A549 (cell line): Measurements from ENCODE around the gene ZC3H14. TPM values are rescaled to one million over a fixed set of nuclear protein-coding genes. Genes with fewer than 3 reads are reported as not detected.
A peak's percentile ranks its signal among the peaks of the same experiment; 100 is the strongest.

Experiments
- ATAC-seq, 2 experiments: fragments of 200-7000 bp in 1 of 2; fragments of >200 bp in 1 of 2; cut with Nextera tagmentation in 1 of 2; cut with Tn5 transposase in 1 of 2; 3 replicates each; pipeline versions ENCODE4 v1.8.0 to v1.9.1; 2018 to 2020; ENCODE audit warnings: mild to moderate bottlenecking in 1 of 2, moderate library complexity in 1 of 2
- CTCF ChIA-PET: fragments of 300-600 bp; sonication (Branson Sonifier 250); formaldehyde crosslinking; extraction: SDS; loops from one replicate; lab custom pipeline; 2021; ENCODE audit warnings: antibody characterized with exemption, inconsistent platforms; lab: Yijun Ruan, JAX
- POLR2A ChIA-PET: fragments of 350-600 bp; formaldehyde crosslinking; extraction: SDS; loops from one replicate; lab custom pipeline; 2021; ENCODE audit warnings: antibody characterized with exemption, inconsistent platforms; lab: Yijun Ruan, JAX
- DNase-seq, 2 experiments: peaks; one replicate each; pipeline versions ENCODE4 v3.0.0 to v3.0.0-alpha.2; 2011 to 2016; ENCODE audit warnings: low read depth in 1 of 2, low spot score in 1 of 2
- FAIRE-seq: peaks from 2 replicates; lab custom pipeline; 2011; peaks lifted over from hg19 to GRCh38; lab: Jason Lieb, UNC
- H3K27ac ChIP-seq, 2 experiments: fragments of >200 bp; sonication (Bioruptor Twin); formaldehyde crosslinking; 3 replicates each; pipeline ENCODE4 v1.5.1; 2016 to 2017
- H3K4me1 ChIP-seq: fragments of >200 bp; sonication (Bioruptor Twin); formaldehyde crosslinking; 3 replicates; pipeline ENCODE4 v1.6.1; 2016
- H3K4me2 ChIP-seq: fragments of >200 bp; sonication (Bioruptor Twin); formaldehyde crosslinking; 3 replicates; pipeline ENCODE4 v1.6.1; 2016
- H3K4me3 ChIP-seq: fragments of >200 bp; sonication (Bioruptor Twin); formaldehyde crosslinking; 3 replicates; pipeline ENCODE4 v1.5.1; 2016
- H3K9me3 ChIP-seq: fragments of >200 bp; sonication (Bioruptor Twin); formaldehyde crosslinking; 3 replicates; pipeline ENCODE4 v1.6.1; 2016
- BCL3 ChIP-seq: fragments of >200 bp; sonication (Bioruptor Twin); formaldehyde crosslinking; IDR thresholded peaks from 3 replicates; pipeline ENCODE4 v1.6.1; 2016
- CBX2 ChIP-seq: fragments of 200-600 bp; sonication (generic); IDR thresholded peaks from 2 replicates; pipeline ENCODE4 v1.6.1; 2016; ENCODE audit warnings: low read depth, mild to moderate bottlenecking, borderline replicate concordance
- CHD2 ChIP-seq: fragments of 150-350 bp; IDR thresholded peaks from 2 replicates; pipeline ENCODE4 v1.6.1; 2014; ENCODE audit warnings: low read length; ENCODE audit not compliant: partially characterized antibody
- EHF ChIP-seq: fragments of 250-450 bp; sonication (Bioruptor Pico); IDR thresholded peaks from 2 replicates; pipeline ENCODE4 v1.5.0; 2020; ENCODE audit warnings: mild to moderate bottlenecking
- EP300 ChIP-seq, 2 experiments: fragments of >200 bp; sonication (Bioruptor Twin); formaldehyde crosslinking; IDR thresholded peaks; 2 replicates in 1 of 2; 3 replicates in 1 of 2; pipeline ENCODE4 v1.6.1; 2016 to 2017
- ESRRA ChIP-seq: fragments of 150-350 bp; IDR thresholded peaks from 2 replicates; pipeline ENCODE4 v1.6.1; 2014; ENCODE audit warnings: mild to moderate bottlenecking, low read length, borderline replicate concordance
- FOSB ChIP-seq: fragments of 250-450 bp; sonication (Bioruptor Pico); IDR thresholded peaks from 2 replicates; pipeline ENCODE4 v1.5.0; 2020; ENCODE audit warnings: mild to moderate bottlenecking, moderate library complexity
- FOXS1 ChIP-seq: fragments of 250-450 bp; sonication (Bioruptor Pico); IDR thresholded peaks from 2 replicates; pipeline ENCODE4 v1.5.0; 2020; ENCODE audit warnings: mild to moderate bottlenecking, moderate library complexity
- GATA3 ChIP-seq: IDR thresholded peaks from 2 replicates; pipeline ENCODE4 v1.6.1; 2012; ENCODE audit warnings: borderline replicate concordance
- HOXA7 ChIP-seq: fragments of 250-450 bp; sonication (Bioruptor Pico); IDR thresholded peaks from 2 replicates; pipeline ENCODE4 v1.5.0; 2020; ENCODE audit warnings: mild to moderate bottlenecking, moderate library complexity
- MYC ChIP-seq: IDR thresholded peaks from 2 replicates; pipeline ENCODE4 v1.6.1; 2012; ENCODE audit warnings: mild to moderate bottlenecking, inconsistent platforms, low read length, improper control_type of control experiment, borderline replicate concordance
- NFE2L2 ChIP-seq: fragments of 150-350 bp; conservative IDR thresholded peaks from 2 replicates; pipeline ENCODE4 v1.6.1; 2014; ENCODE audit warnings: low read length
- NR3C1 ChIP-seq: fragments of >200 bp; sonication (Bioruptor Twin); formaldehyde crosslinking; IDR thresholded peaks from 3 replicates; pipeline ENCODE4 v1.6.1; 2017
- PBX3 ChIP-seq: IDR thresholded peaks from 2 replicates; pipeline ENCODE4 v1.6.1; 2012
- POLR2A ChIP-seq: IDR thresholded peaks from 2 replicates; pipeline ENCODE4 v1.6.1; 2012; ENCODE audit warnings: mild to moderate bottlenecking, low read length
- POLR2AphosphoS2 ChIP-seq: conservative IDR thresholded peaks from 2 replicates; pipeline ENCODE4 v1.6.1; 2012; ENCODE audit warnings: low read length, improper control_type of control experiment, inconsistent platforms
- RAD21 ChIP-seq, 2 experiments: fragments of >200 bp in 1 of 2; sonication (Bioruptor Twin) in 1 of 2; formaldehyde crosslinking in 1 of 2; IDR thresholded peaks in 1 of 2; conservative IDR thresholded peaks in 1 of 2; 2 replicates in 1 of 2; 3 replicates in 1 of 2; pipeline ENCODE4 v1.6.1; 2012 to 2018; ENCODE audit warnings: inconsistent platforms in 1 of 2
- SMC3 ChIP-seq: fragments of >200 bp; sonication (Bioruptor Twin); formaldehyde crosslinking; IDR thresholded peaks from 3 replicates; pipeline ENCODE4 v1.6.1; 2018; ENCODE audit warnings: inconsistent platforms
- SREBF2 ChIP-seq: fragments of 450-650 bp; IDR thresholded peaks from 2 replicates; pipeline ENCODE4 v1.6.1; 2014; ENCODE audit warnings: mild to moderate bottlenecking, moderate library complexity
- TP53 ChIP-seq: fragments of 250-450 bp; sonication (Bioruptor Pico); IDR thresholded peaks from 2 replicates; pipeline ENCODE4 v1.5.0; 2021; ENCODE audit warnings: mild to moderate bottlenecking, moderate library complexity
- USF2 ChIP-seq: fragments of 450-650 bp; IDR thresholded peaks from 2 replicates; pipeline ENCODE4 v1.6.1; 2014; ENCODE audit warnings: antibody characterized with exemption
- ZFP36 ChIP-seq: fragments of 450-650 bp; IDR thresholded peaks from 2 replicates; pipeline ENCODE4 v1.6.1; 2014; ENCODE audit warnings: borderline replicate concordance; ENCODE audit not compliant: partially characterized antibody
- ZNF302 ChIP-seq: fragments of 250-450 bp; sonication (Bioruptor Pico); IDR thresholded peaks from 2 replicates; pipeline ENCODE4 v1.9.0; 2021; ENCODE audit warnings: inconsistent platforms, mild to moderate bottlenecking, moderate library complexity
- WGBS: methylation state at CpG from one replicate; pipeline ENCODE4 v1.1.6; 2017; ENCODE audit errors: missing lambda C conversion rate; 5-methylcytosine and 5-hydroxymethylcytosine counted together
- polyA plus RNA-seq, 4 experiments: library from polyadenylated mRNA; depleted of rRNA in 3 of 4; stranded (reverse); fragments of >200 nt; fragmentation: RNase III in 1 of 4; extraction: RNeasy Plus Mini Kit Qiagen cat#74134 plus additional on column Dnase treatment in 1 of 4; gene quantifications; 2 replicates in 3 of 4; 3 replicates in 1 of 4; pipeline ENCODE4 v1.2.3, GENCODE V29; 2011 to 2017

ZC3H14 gene
- polyA plus RNA-seq, 2 of the 4 experiments (the other 2 are of a cell fraction) = 64.5 to 141 TPM

GRCh38 chr14:88628462-88628861, 65.6 kb downstream of the ZC3H14 start:
- no peak overlapping the region for H3K27ac ChIP-seq
- H3K4me3 ChIP-seq = no peak overlapping the region
- no peak for TF ChIP-seq FOSB (CRISPR knock-in tag)
- TF ChIP-seq NFE2L2 = no peak
- no peak for TF ChIP-seq ESRRA
- TF ChIP-seq USF2 = no peak
- no peak for TF ChIP-seq ZFP36
- no peak for TF ChIP-seq TP53 (CRISPR knock-in tag)
- DNase-seq = no peak
- ATAC-seq = no peak
- FAIRE-seq = no peak
- H3K4me1 ChIP-seq = no peaks in the 10 kb centered on the region
- CTCF ChIA-PET = no interaction called here
- POLR2A ChIA-PET = no interaction called here
- H3K4me2 ChIP-seq = no peak overlapping the region
- H3K9me3 ChIP-seq = no peaks in the 10 kb centered on the region

- peak in 1 of 2 experiments; percentile 18 for DNase-seq
- Histone ChIP-seq H3K27ac (no peak overlapping the region), H3K4me1 (no peaks in the 10 kb centered on the region)
- ChIA-PET POLR2A (no interaction called here), CTCF (no interaction called here)
- no peak for FAIRE-seq
- peak; percentile 30 to 71; a peak in 4 of 6 replicates for ATAC-seq
- TF ChIP-seq EHF = no peak
- no peak for TF ChIP-seq POLR2AphosphoS2
- TF ChIP-seq NR3C1 = no peak
- TF ChIP-seq MYC = no peak
- TF ChIP-seq SREBF2 = no peak
- TF ChIP-seq USF2 = no peak
- no peak for TF ChIP-seq BCL3
- TF ChIP-seq CHD2 = no peak
- TF ChIP-seq FOXS1 (CRISPR knock-in tag) = no peak
- no peak for TF ChIP-seq SMC3
- no peak for TF ChIP-seq POLR2A
- TF ChIP-seq NFE2L2 = no peak
- TF ChIP-seq, all 56 proteins: peak for 0
- H3K4me3 ChIP-seq = no peak overlapping the region
- no peak overlapping the region for H3K4me2 ChIP-seq
- WGBS = 61% methylated on average over 6 of the region's 6 CpGs
- no peaks in the 10 kb centered on the region for H3K9me3 ChIP-seq
Observed at GRCh38 chr14:88630565-88630964, 67.7 kb downstream of the ZC3H14 start.

GRCh38 chr14:88631091-88631490, 68.3 kb downstream of the ZC3H14 start:
- POLR2A ChIA-PET = no interaction called here
- H3K9me3 ChIP-seq = no peaks in the 10 kb centered on the region
- no peak overlapping the region for H3K4me2 ChIP-seq
- DNase-seq (no peak), ATAC-seq (no peak), FAIRE-seq (no peak)
- 72% methylated on average over 3 of the region's 3 CpGs for WGBS
- no peaks in the 10 kb centered on the region for H3K4me1 ChIP-seq
- no peak overlapping the region for H3K4me3 ChIP-seq
- TF ChIP-seq GATA3 (no peak), EP300 (IDR thresholded peaks at IDR 0.05) (no peak), CBX2 (no peak), ZNF302 (CRISPR knock-in tag) (no peak), PBX3 (no peak), FOXS1 (CRISPR knock-in tag) (no peak), HOXA7 (CRISPR knock-in tag) (no peak), RAD21 (conservative IDR thresholded peaks at IDR 0.05 in 1 of 2, IDR thresholded peaks at IDR 0.05 in 1 of 2) (no peak)
- TF ChIP-seq, all 56 proteins: peak for 0
- CTCF ChIA-PET = no interaction called here
- no peak overlapping the region for H3K27ac ChIP-seq
